Measurements from ENCODE around the gene TGFBI.

TGFBI gene

DNA sequence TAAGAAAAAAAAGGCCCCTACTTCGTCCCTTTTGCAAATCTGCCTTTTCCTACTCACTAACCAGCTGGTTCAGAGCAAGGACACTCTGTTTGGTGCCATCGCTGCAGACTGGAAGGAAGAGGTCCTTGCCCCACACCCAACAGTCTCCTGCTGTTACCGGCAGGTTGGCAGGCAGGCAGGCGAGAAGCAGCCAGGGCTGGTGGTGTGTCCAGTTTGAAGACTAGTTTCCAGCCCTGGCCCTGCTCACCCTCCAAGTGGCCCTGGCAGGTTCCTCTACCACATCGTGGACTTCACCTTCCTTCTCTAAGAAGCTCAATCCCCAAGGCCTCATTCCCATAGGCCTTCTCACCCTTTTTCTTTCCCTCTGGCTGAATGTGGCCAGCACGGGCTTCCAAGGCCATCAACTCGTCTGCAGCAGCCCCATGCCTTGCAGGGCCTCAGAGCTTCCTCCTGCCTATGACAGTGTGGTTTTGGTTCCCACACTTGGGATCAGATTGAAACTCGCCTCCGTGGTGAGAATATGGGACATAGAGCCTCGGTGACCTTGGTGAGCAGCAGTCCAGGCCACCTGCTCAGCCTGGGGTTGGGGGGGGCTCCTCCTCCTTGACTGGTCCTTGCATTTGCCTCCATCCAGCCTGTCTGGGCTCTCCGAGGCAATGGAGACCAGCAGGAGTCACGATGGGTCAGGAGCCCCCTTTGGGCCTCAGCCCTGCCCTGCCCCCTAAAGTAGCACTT is 22.9 kb downstream of the TGFBI start:
- Histone ChIP-seq H3K4me1 (ENCODE audit: insufficient read depth, low read length) (peaks cover 4% of the 10 kb centered on the region; the same call in 1 of the 2 replicates), H3K9me3 (ENCODE audit: insufficient read depth, low read depth, low read length) (no peaks in the 10 kb centered on the region), H3K27ac (ENCODE audit: low read depth, low read length) (no peak overlapping the region), H3K9ac (ENCODE audit: low read depth, low read length) (no peak overlapping the region), H3K36me3 (ENCODE audit: insufficient read depth, low read length) (no peaks in the 10 kb centered on the region), H3K27me3 (ENCODE audit: insufficient read depth, low read length) (no peaks in the 10 kb centered on the region), H3K4me3 (ENCODE audit: low read length) (no peak overlapping the region)
- 92% methylated on average over 12 of the region's 12 CpGs for WGBS

DNA sequence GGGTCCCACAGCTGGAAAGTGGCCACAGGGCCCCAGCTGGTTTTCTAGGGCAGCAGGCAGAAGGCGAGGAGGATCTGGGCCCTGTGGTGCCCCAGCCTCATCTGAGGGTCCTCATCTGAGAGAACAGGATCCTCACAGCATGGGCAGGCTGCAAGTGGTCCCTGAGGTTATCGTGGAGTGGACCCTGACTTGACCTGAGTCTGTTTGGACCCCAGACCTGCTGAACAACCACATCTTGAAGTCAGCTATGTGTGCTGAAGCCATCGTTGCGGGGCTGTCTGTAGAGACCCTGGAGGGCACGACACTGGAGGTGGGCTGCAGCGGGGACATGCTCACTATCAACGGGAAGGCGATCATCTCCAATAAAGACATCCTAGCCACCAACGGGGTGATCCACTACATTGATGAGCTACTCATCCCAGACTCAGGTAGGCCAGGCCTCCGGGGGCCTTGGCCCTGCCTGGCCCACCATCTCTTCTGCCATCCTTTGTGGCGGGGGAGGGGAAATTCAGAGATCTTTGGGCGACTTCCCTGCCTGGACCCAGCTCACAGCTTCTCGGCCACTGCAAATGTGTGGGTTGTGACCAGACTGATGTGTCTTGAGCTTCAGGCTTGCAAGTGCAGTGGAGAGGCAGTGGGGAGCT is 24.0 kb downstream of the TGFBI start:
- H3K4me3 ChIP-seq (ENCODE audit: low read length) = no peak overlapping the region
- H3K4me1 ChIP-seq (ENCODE audit: insufficient read depth, low read length) = peaks cover 9% of the 10 kb centered on the region
- WGBS = 94% methylated on average over 13 of the region's 13 CpGs
- no peaks in the 10 kb centered on the region for H3K9me3 ChIP-seq (ENCODE audit: insufficient read depth, low read depth, low read length)
- no peak overlapping the region for H3K9ac ChIP-seq (ENCODE audit: low read depth, low read length)
- no peak overlapping the region for H3K27ac ChIP-seq (ENCODE audit: low read depth, low read length)
- no peaks in the 10 kb centered on the region for H3K27me3 ChIP-seq (ENCODE audit: insufficient read depth, low read length)
- H3K36me3 ChIP-seq (ENCODE audit: insufficient read depth, low read length) = no peaks in the 10 kb centered on the region

DNA sequence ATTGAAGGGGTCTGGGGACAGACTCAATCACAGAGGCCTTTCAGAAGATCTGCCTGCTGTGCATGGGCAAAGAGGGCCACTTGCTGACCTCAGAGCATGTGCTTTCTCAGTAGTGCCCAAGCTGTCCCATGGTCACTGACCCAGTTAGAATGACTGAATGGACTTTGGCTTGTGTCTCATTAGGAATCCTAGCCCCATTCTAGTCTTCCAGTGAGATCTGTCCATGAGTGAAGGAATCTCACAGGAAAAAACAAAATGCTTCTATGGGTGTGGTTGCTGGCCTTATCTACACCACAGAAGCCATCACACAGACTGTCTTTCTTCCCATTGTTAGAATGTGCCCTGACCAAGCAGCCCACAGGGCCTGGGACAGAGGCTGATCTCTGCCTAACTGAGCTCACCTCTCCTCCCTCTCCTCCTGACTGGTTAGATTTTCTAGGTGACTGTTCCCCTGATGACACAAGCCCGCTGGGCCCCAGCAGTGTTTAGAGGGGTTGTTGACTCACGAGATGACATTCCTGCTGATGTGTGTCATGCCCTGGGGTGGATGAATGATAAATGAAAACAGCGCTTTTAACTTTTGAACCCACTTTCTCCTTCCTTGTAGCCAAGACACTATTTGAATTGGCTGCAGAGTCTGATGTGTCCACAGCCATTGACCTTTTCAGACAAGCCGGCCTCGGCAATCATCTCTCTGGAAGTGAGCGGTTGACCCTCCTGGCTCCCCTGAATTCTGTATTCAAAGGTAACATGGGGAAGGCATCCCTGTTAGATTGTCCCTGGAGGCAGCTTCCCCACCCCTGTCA is 24.8 kb downstream of the TGFBI start:
- Histone ChIP-seq H3K36me3 (ENCODE audit: insufficient read depth, low read length) (no peaks in the 10 kb centered on the region), H3K4me1 (ENCODE audit: insufficient read depth, low read length) (peaks cover 12% of the 10 kb centered on the region), H3K27ac (ENCODE audit: low read depth, low read length) (no peak overlapping the region), H3K9me3 (ENCODE audit: insufficient read depth, low read depth, low read length) (no peaks in the 10 kb centered on the region), H3K9ac (ENCODE audit: low read depth, low read length) (no peak overlapping the region), H3K27me3 (ENCODE audit: insufficient read depth, low read length) (no peaks in the 10 kb centered on the region), H3K4me3 (ENCODE audit: low read length) (no peak overlapping the region)
- WGBS = 80% methylated on average over 6 of the region's 6 CpGs

DNA sequence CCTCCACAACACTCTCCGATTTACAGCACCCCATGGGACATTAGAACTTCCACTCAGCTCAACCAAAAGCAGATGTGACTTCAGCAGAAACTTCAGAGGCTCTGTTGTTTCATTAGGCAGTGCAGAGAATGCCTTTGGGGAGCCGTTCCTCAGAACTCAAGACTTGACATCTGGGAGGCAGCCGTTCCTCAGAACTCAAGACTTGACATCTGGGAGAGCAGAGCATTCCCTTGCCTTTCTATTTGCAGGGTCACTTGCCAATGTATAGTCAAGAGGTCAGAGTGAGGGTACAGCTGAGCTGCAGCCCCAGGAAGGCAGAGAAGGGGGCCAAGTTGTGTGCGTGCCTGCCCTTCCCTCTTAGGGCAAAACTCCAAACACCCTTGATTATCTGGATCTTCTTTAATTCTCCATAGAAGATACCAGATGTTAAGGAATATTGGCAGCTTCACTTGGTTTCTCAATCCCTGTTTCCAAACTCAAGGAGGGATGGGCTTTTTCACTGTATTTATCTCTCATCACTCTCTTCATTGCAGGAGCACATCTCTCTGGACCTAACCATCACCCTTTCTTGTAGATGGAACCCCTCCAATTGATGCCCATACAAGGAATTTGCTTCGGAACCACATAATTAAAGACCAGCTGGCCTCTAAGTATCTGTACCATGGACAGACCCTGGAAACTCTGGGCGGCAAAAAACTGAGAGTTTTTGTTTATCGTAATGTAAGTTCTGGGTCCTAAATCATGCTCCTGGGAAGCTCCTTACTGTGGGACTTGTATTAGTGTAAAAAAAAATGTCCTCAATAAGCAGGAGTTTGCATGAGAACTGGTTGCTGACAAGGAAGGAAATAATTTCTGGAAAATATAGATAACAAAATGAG is 25.6 kb downstream of the TGFBI start:
- Histone ChIP-seq H3K4me3 (ENCODE audit: low read length) (no peak overlapping the region), H3K4me1 (ENCODE audit: insufficient read depth, low read length) (peaks cover 12% of the 10 kb centered on the region), H3K27me3 (ENCODE audit: insufficient read depth, low read length) (no peaks in the 10 kb centered on the region), H3K9me3 (ENCODE audit: insufficient read depth, low read depth, low read length) (no peaks in the 10 kb centered on the region), H3K9ac (ENCODE audit: low read depth, low read length) (no peak overlapping the region), H3K27ac (ENCODE audit: low read depth, low read length) (no peak overlapping the region), H3K36me3 (ENCODE audit: insufficient read depth, low read length) (no peaks in the 10 kb centered on the region; the same call in 1 of the 2 replicates)
- 94% methylated on average over 7 of the region's 7 CpGs for WGBS

DNA sequence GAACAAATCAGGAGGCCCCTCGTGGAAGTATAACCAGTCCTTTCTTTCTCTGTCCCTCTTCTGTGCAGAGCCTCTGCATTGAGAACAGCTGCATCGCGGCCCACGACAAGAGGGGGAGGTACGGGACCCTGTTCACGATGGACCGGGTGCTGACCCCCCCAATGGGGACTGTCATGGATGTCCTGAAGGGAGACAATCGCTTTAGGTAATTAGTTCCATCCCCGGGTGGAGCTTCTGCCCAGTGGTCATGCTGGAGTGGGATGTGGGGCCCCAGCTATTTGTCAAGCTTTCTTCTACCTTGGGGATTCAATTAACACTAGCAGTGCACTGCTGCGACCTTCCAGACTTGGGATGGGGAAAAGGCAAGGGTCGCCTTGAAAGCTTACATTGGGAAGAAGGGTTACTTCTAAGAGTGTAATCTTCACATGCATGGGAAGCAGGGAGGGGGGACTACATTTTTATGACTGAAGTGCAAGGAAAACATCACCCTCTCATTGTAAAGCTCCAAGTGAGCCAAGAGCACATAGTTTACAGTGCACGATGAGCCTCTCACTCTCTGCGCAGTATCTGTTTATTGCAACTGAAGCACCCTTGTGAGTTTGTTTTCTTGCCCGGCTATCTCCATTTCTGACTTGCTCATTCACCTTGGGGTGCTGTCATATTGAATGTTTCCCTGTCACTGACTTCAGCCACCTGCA is 27.0 kb downstream of the TGFBI start:
- H3K27me3 ChIP-seq (ENCODE audit: insufficient read depth, low read length) = no peaks in the 10 kb centered on the region
- no peak overlapping the region for H3K27ac ChIP-seq (ENCODE audit: low read depth, low read length)
- WGBS = 91% methylated on average over 14 of the region's 14 CpGs
- H3K4me1 ChIP-seq (ENCODE audit: insufficient read depth, low read length) = peaks cover 12% of the 10 kb centered on the region
- H3K9ac ChIP-seq (ENCODE audit: low read depth, low read length) = no peak overlapping the region
- no peaks in the 10 kb centered on the region; the same call in 1 of the 2 replicates for H3K36me3 ChIP-seq (ENCODE audit: insufficient read depth, low read length)
- H3K9me3 ChIP-seq (ENCODE audit: insufficient read depth, low read depth, low read length) = no peaks in the 10 kb centered on the region
- no peak overlapping the region for H3K4me3 ChIP-seq (ENCODE audit: low read length)

DNA sequence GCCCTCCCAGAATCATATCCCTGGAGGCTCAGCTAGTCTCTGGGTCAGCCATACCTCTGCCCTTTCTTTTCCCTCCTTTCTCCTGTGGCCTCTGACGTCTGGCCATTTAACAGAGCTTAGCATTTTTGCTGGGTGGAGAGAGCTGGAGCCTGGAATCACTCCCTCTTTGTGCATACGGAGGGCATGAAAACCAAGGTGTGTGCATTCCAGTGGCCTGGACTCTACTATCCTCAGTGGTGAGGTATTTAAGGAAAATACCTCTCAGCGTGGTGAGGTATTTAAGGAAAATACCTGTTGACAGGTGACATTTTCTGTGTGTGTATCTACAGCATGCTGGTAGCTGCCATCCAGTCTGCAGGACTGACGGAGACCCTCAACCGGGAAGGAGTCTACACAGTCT is 27.5 kb downstream of the TGFBI start:
- WGBS = 90% methylated on average over 5 of the region's 5 CpGs

DNA sequence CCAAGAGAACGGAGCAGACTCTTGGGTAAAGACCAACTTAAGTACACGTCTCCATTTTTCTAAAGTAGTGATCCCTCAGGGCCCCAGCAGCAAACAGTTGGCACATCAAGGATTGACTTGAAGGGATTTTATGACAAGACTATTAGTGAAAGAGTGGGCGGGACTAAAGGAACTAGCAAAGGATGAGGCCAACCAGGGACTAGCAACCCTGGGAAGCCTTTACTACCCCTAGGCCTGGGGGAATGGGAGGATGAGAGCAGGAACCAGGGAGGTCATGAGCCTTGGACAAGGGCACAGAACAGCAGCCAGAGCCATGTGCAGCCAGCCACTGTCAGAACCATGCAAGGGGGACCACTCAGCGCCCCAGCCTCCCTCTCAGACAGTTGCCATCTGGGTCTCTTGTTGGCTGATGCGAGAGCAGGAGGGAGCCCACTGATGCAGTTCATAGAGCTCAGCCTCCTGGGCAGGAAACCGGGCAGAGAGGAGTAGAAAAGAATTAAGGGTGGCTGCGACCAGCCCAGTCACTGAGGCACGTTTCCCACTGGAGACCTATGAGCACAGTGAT is 28.1 kb downstream of the TGFBI start:
- Histone ChIP-seq H3K4me3 (ENCODE audit: low read length) (no peak overlapping the region), H3K27me3 (ENCODE audit: insufficient read depth, low read length) (no peaks in the 10 kb centered on the region), H3K36me3 (ENCODE audit: insufficient read depth, low read length) (peaks cover 4% of the 10 kb centered on the region; the same call in 1 of the 2 replicates), H3K9ac (ENCODE audit: low read depth, low read length) (no peak overlapping the region), H3K27ac (ENCODE audit: low read depth, low read length) (no peak overlapping the region), H3K4me1 (ENCODE audit: insufficient read depth, low read length) (peaks cover 12% of the 10 kb centered on the region), H3K9me3 (ENCODE audit: insufficient read depth, low read depth, low read length) (no peaks in the 10 kb centered on the region)
- 88% methylated on average over 8 of the region's 8 CpGs for WGBS

More for the DNA sequence above, 27.5 kb downstream of the TGFBI start:
- H3K4me1 ChIP-seq (ENCODE audit: insufficient read depth, low read length) = peaks cover 12% of the 10 kb centered on the region
- no peaks in the 10 kb centered on the region for H3K27me3 ChIP-seq (ENCODE audit: insufficient read depth, low read length)
- H3K9me3 ChIP-seq (ENCODE audit: insufficient read depth, low read depth, low read length) = no peaks in the 10 kb centered on the region
- no peak overlapping the region for H3K27ac ChIP-seq (ENCODE audit: low read depth, low read length)
- H3K36me3 ChIP-seq (ENCODE audit: insufficient read depth, low read length) = peaks cover 3% of the 10 kb centered on the region; the same call in 1 of the 2 replicates
- no peak overlapping the region for H3K4me3 ChIP-seq (ENCODE audit: low read length)
- H3K9ac ChIP-seq (ENCODE audit: low read depth, low read length) = no peak overlapping the region

DNA sequence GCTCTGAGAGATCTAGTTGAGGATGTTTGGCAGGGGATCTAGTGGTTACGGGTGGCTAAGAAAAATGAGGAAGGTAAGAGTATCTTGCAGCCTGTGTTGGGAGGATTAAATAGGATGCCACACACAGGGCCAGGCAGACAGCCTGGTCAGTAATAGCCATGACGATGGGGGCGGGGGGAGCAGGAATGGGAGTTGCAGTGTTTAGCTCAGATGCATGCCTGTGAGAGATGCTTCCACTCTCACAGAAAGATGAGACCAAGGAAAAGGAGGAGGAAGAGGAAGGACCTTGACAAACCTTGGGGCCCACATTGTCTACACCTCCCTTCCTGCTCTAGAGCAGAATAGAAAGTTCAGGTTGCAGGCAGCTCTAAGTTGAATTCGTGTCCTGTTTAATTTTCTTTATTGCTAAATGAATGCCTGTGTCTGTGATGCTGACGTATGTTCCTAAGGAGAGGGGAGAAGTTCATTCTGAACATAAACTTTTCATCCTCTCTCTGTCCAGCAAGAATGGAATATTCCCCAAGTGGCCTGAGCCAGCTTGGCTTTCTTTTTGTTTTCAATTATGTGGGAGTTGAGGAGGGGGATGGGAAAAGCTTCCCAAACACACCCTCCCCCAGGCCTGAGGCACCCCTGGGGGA is 28.7 kb downstream of the TGFBI start:
- WGBS = 86% methylated on average over 5 of the region's 5 CpGs
- Histone ChIP-seq H3K36me3 (ENCODE audit: insufficient read depth, low read length) (peaks cover 4% of the 10 kb centered on the region; the same call in 1 of the 2 replicates), H3K27ac (ENCODE audit: low read depth, low read length) (no peak overlapping the region), H3K9ac (ENCODE audit: low read depth, low read length) (no peak overlapping the region), H3K9me3 (ENCODE audit: insufficient read depth, low read depth, low read length) (no peaks in the 10 kb centered on the region), H3K4me1 (ENCODE audit: insufficient read depth, low read length) (peaks cover 12% of the 10 kb centered on the region), H3K4me3 (ENCODE audit: low read length) (no peak overlapping the region), H3K27me3 (ENCODE audit: insufficient read depth, low read length) (no peaks in the 10 kb centered on the region)

DNA sequence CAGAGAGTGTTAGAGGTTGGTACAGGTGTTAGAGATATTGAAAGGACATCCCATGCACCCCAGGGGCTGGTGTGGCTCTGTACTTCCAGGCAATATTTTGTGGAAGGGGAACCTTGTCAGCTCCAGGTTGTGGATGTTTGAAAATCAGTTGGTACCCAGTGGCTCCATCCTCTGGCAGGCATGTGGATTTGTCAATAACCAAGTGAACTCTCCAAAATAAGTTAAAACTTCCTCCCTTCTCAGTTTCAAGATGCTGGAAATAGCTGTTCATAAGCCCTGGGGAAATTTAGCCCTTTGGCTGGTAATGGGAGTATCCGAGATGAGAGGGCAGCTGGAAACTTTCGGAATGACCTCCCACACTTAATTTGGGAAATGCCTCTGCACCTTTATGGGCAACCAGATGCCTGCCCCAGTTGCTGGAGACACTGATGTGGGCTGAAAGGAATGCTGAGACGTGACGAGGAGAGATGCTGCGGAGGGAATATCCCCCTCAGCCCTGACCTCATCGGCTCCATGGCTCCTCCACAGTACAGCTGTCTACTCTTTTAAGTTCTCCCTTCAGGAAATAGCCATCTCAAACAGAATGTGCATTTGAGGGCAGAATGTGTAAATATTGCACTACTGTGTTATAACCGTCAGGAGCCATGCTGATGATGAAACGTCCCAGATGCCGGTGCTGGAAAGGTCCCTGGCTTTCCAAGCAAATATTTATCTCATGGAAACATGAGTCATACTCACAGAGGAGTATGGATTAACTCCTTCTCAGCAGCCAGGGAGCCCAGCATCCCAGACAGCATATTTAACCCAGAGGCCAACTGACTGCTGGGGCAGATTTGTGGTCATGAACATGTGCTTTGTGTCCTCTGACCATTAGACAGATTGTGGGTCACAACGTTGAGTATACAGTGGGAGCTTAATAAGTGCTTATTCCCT is 29.5 kb downstream of the TGFBI start:
- Histone ChIP-seq H3K4me3 (ENCODE audit: low read length) (no peak overlapping the region), H3K4me1 (ENCODE audit: insufficient read depth, low read length) (peaks cover 12% of the 10 kb centered on the region), H3K27ac (ENCODE audit: low read depth, low read length) (no peak overlapping the region), H3K36me3 (ENCODE audit: insufficient read depth, low read length) (peaks cover 4% of the 10 kb centered on the region; the same call in 1 of the 2 replicates), H3K9ac (ENCODE audit: low read depth, low read length) (no peak overlapping the region), H3K27me3 (ENCODE audit: insufficient read depth, low read length) (no peaks in the 10 kb centered on the region), H3K9me3 (ENCODE audit: insufficient read depth, low read depth, low read length) (no peaks in the 10 kb centered on the region)
- WGBS = 74% methylated on average over 10 of the region's 10 CpGs

All from HUES64 (cell line).